Ascending aorta (tissue), 2 donors: ENCODE results near the gene TMC3. TPM values are rescaled to one million over a fixed set of nuclear protein-coding genes. Genes with fewer than 3 reads are reported as not detected.

Source experiments
- DNase-seq, 2 donors: peaks; one replicate each; pipeline ENCODE4 v3.0.0-alpha.2; 2019; ENCODE audit warnings: low spot score in 2 of 2
- H3K27ac ChIP-seq, 2 donors: fragments of 200-600 bp; sonication (generic); one replicate each; pipeline ENCODE4 v1.5.1; 2016 to 2017; ENCODE audit warnings: mild to moderate bottlenecking in 1 of 2
- H3K27me3 ChIP-seq: fragments of 200-600 bp; sonication (generic); one replicate; pipeline ENCODE4 v1.5.1; 2017
- H3K36me3 ChIP-seq, 2 donors: fragments of 200-600 bp; sonication (generic); one replicate each; pipeline ENCODE4 v1.5.1; 2016
- H3K4me1 ChIP-seq, 2 donors: fragments of 200-600 bp; sonication (generic); one replicate each; pipeline ENCODE4 v1.5.1; 2016 to 2017; ENCODE audit warnings: mild to moderate bottlenecking in 1 of 2
- H3K4me3 ChIP-seq, 2 donors: fragments of 200-600 bp; sonication (generic); one replicate each; pipeline ENCODE4 v1.5.1; 2016 to 2017; ENCODE audit warnings: mild to moderate bottlenecking in 1 of 2
- H3K9me3 ChIP-seq, 2 donors: fragments of 200-600 bp; sonication (generic); one replicate each; pipeline ENCODE4 v1.5.1; 2016
- CTCF ChIP-seq, 3 experiments: fragments of 200-600 bp in 2 of 3; fragments of 450-650 bp in 1 of 3; sonication (generic) in 2 of 3; IDR thresholded peaks; one replicate each; pipeline ENCODE4 v1.5.1; 2016 to 2019; ENCODE audit warnings: antibody characterized with exemption in 3 of 3, mild to moderate bottlenecking in 1 of 3, moderate library complexity in 1 of 3
- intact Hi-C: fragments of 100-400 bp; cut with DNase I; formaldehyde crosslinking; loops from one replicate; pipeline ENCODE4 v1.15.1; 2023
- total RNA-seq: library from RNA; depleted of rRNA; stranded (reverse); fragments of >200 nt; gene quantifications from one replicate; pipeline ENCODE4 v1.1.0, GENCODE V29; 2016

TMC3 gene
- total RNA-seq, 1 donor from 2014 or later, result not detected

GRCh38 chr15:81388436-81388770 lies 14.4 kb upstream of the TMC3 start:
- no peak for TF ChIP-seq CTCF (IDR thresholded peaks at IDR 0.05)
- Histone ChIP-seq H3K9me3 (no peaks in the 10 kb centered on the region), H3K27me3 (no peaks in the 10 kb centered on the region), H3K4me1 (no peaks in the 10 kb centered on the region), H3K36me3 (no peaks in the 10 kb centered on the region), H3K4me3 (no peak overlapping the region), H3K27ac (no peak overlapping the region)
- DNase-seq, result no peak
- intact Hi-C loops, result no loop called here

GRCh38 chr15:81387621-81388435 lies 13.8 kb upstream of the TMC3 start:
- Histone ChIP-seq H3K27me3 (no peaks in the 10 kb centered on the region), H3K4me1 (no peaks in the 10 kb centered on the region), H3K9me3 (no peaks in the 10 kb centered on the region), H3K27ac (no peak overlapping the region), H3K36me3 (no peaks in the 10 kb centered on the region), H3K4me3 (no peak overlapping the region)
- no peak for TF ChIP-seq CTCF (IDR thresholded peaks at IDR 0.05)
- intact Hi-C loops, result no loop called here
- DNase-seq, result no peak

- H3K27ac ChIP-seq, result no peak overlapping the region
- no peak overlapping the region for H3K4me3 ChIP-seq
- no peaks in the 10 kb centered on the region for H3K9me3 ChIP-seq
- H3K27me3 ChIP-seq, result no peaks in the 10 kb centered on the region
- no peaks in the 10 kb centered on the region for H3K36me3 ChIP-seq
- intact Hi-C loops, result no loop called here
- no peaks in the 10 kb centered on the region for H3K4me1 ChIP-seq
- no peak for TF ChIP-seq CTCF (IDR thresholded peaks at IDR 0.05)
- no peak for DNase-seq
Observed at GRCh38 chr15:81386947-81387346, 12.9 kb upstream of the TMC3 start.

GRCh38 chr15:81385721-81386076 lies 11.7 kb upstream of the TMC3 start:
- no peak for DNase-seq
- no peaks in the 10 kb centered on the region for H3K4me1 ChIP-seq
- intact Hi-C loops, result no loop called here
- H3K36me3 ChIP-seq, result no peaks in the 10 kb centered on the region
- H3K27ac ChIP-seq, result no peak overlapping the region
- no peak for TF ChIP-seq CTCF (IDR thresholded peaks at IDR 0.05)
- H3K27me3 ChIP-seq, result no peaks in the 10 kb centered on the region
- H3K9me3 ChIP-seq, result no peaks in the 10 kb centered on the region
- no peak overlapping the region for H3K4me3 ChIP-seq

- intact Hi-C loops, result no loop called here
- H3K27ac ChIP-seq, result no peak overlapping the region
- no peak overlapping the region for H3K4me3 ChIP-seq
- DNase-seq, result no peak
- H3K27me3 ChIP-seq, result no peaks in the 10 kb centered on the region
- no peak for TF ChIP-seq CTCF (IDR thresholded peaks at IDR 0.05)
- H3K36me3 ChIP-seq, result no peaks in the 10 kb centered on the region
- no peaks in the 10 kb centered on the region for H3K4me1 ChIP-seq
- H3K9me3 ChIP-seq, result no peaks in the 10 kb centered on the region
Observed at GRCh38 chr15:81384891-81385720, 11.1 kb upstream of the TMC3 start.
